ENCODE measurements around the gene LIN54.
"Not testable (repeated sequence)": the region's sequence is repeated elsewhere in the genome, so short reads cannot be mapped to it uniquely, and the experiment has no call there.

LIN54 gene

DNA sequence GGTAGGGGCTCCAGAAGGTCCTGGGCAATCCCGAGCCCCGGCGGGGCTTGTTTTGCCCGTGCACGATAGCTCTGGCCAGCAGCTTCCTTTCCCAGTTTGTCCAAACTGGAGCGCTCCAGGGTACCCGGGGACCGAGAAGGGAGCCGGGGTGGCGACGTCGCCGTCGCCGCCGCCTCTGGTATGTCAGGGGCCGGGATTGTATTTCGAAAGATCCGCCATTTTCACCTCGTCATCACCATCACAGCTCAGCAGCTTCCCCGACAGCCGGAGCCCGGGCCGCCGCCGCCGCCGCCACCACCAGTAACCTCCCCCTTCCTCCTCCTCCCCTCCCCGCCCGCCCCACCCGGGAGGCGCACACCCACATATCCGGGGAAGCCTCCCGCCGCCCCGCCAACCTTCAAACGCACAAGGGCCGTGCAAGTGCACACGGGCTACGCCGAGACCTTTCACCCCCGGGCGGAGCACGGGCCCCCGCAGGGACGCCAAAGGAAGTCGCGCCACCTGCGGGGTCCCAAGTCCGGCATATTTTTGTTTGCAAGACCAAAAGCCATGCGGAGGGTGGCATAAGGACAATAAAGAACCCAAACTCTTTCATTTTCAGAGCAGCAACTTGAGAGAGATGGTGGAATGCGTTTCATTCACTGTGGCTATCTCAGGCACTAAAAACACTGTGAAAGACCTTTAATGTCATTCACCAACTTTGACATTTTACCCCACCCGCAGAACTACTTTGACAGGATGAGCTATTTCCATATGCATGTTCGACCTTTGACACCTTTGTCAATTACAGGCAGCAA is at the start of gene LIN54:
TSS of gene LIN54 (minus strand) at position 302 of the 797 bp plus-strand sequence. CDS start 25,979 bp downstream, outside the sequence.
- peak; percentile 89 to 91 for DNase-seq

DNA sequence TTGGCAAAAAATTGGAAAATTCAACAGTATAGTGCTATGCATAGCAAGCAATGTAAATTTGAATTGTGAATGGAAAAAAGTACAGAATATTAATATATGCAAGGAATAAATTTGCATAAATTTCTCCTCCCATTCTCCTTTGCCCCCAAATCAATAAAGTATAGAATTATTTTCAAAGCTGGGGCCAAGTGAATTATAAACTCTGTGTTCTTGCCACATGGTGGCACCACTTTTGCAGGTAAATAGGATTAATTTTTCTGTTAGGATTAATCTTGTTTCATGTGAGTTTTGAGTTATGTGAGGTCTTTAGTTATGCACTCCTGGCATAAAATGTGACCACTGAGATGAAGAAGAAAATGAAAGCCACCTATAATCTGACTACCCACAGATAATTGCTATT is 44.3 kb upstream of the LIN54 start:
- DNase-seq: peak in 1 of 2 donors; percentile 42

DNA sequence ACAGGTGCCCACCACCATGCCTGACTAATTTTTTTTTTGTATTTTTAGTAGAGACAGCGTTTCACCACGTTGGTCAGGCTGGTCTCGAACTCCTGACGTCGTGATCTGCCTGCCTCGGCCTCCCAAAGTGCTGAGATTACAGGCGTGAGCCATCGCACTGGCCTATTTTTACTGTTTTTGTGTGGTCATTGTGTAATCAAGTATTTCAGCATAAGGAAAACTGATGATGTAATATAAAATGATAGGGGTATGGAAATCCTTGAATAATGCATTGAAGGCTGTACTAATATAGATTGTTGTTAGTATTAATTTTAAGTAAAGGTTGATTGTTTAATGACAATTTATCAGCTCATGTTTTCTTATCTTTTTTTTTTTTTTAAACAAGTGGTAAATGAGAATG is 38.2 kb upstream of the LIN54 start:
- not testable (repeated sequence) for DNase-seq

DNA sequence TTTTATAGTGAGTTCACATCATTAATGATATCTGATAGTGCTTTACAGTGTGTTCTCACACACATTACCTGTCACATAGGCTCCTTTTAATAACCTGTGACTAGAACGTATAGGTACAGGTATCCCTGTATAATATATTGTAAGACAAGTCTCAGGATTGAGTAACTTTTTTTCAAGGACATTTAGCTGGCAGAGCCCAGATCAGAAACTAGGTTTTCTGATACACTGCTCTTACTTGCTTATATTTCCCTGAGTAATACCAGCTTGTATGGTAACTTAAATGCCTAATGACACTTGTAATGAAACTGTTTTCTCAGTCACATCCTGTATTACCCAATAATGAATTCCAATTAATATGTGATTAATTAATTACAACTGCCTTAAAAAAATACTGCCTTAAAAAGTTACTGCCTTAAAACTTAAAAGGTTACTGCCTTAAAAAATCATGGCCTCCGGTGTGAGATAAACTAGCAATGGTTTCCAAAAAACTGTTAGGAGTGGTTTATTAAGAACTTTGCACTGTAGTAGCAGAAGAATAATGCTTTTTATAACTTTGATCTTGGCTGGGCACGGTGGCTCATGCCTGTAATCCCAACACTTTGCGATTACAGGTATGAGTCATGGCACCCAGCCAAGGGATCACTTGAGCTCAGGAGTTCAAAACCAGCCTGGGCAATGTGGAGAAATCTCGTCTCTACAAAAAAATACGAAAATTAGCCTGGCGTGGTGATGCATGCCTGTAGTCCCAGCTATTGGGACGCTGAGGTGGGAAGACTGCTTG is 36.3 kb upstream of the LIN54 start:
- DNase-seq: no peak

DNA sequence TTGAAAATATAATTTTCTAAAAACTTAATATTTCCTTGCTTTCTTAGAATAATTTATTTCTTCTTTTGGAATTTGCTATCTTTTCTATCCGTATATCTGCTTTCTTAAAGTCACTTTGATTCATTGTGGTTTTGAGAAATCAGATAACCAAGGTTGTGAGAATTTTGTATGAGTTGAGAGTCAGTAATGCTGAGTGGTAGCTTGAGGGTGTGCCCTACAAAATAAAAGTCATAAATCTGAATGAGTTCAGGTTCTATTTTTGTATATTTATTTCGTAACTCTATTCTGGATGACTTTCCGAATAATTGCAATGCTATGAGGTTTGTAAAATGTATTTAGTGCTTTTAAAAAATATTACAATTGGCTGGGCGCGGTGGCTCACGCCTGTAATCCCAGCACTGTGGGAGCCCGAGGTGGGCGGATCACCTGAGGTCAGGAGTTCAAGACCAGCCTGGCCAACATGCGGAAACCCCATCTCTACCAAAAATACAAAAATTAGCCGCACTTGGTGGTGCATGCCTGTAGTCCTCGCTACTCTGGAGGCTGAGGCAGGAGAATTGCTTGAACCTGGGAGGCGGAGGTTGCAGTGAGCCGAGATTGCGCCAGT is 33.3 kb upstream of the LIN54 start:
- no peak for DNase-seq

DNA sequence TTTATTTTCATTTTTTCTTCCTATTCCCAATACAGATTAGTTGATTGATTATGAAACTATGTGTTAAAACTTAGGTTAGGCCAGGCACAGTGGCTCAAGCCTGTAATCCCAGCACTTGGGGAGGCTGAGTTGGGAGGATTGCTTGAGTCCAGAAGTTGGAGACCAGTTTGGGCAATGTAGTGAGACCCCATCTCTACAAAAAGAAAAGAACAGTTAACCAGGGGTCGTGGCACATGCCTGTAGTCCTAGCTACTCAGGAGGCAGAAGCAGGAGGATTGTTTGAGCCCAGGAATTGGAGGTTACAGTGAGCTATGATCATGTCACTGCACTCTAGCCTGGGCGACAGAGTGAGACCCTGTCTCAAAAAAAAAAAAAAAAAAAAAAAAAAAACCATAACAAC is 32.5 kb upstream of the LIN54 start:
- DNase-seq: not testable (repeated sequence)

DNA sequence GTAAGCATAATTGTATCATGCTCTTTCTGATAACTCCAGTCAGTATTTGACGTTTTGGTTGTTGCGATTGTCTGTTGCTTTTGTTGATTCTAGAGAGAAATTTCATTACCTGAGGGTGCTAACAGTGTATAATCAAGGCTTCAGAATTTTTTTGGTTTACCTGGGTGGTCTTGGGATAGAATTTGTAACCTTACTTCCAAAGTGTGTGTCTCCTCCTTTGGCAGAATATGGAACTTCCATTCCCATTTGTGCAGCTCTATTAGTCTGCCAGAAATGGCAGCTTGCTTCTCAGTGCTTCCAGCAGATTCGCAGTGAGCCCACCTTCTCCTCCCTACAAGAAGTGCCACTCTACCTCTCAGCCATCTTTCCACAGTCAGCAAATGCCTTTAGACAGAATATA is 29.6 kb upstream of the LIN54 start:
- DNase-seq: no peak

DNA sequence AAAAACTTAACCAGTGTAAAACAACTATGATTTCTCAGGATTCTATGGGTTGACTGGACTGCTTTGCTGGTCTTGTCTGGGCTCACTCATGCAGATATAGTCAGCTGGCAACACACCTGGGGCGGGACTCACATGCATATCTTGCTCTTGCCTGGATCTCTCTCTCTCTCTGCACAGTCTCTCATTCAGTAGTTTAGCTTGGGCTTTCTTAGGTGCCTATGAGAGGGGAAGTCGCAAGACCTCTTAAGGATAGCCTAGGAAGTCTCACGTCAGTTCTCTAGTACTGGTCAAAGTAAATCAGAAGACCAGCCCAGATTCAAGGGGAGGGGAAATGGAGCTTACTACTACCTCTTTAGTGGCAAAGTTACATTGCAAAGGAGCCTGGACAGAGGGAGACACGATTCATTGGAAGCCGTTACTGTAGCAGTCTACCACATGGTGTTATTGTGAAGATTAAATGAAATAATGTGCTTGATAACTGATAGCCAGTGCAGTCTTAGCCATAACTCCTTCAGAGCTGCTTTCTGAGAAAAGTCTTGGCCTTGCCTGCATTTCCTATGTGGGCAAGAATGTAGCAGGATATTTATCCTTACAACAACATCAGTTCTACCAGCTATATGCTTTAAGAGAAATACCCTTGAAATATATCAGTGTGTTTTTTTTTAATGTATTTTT is 26.5 kb upstream of the LIN54 start:
- DNase-seq: no peak

DNA sequence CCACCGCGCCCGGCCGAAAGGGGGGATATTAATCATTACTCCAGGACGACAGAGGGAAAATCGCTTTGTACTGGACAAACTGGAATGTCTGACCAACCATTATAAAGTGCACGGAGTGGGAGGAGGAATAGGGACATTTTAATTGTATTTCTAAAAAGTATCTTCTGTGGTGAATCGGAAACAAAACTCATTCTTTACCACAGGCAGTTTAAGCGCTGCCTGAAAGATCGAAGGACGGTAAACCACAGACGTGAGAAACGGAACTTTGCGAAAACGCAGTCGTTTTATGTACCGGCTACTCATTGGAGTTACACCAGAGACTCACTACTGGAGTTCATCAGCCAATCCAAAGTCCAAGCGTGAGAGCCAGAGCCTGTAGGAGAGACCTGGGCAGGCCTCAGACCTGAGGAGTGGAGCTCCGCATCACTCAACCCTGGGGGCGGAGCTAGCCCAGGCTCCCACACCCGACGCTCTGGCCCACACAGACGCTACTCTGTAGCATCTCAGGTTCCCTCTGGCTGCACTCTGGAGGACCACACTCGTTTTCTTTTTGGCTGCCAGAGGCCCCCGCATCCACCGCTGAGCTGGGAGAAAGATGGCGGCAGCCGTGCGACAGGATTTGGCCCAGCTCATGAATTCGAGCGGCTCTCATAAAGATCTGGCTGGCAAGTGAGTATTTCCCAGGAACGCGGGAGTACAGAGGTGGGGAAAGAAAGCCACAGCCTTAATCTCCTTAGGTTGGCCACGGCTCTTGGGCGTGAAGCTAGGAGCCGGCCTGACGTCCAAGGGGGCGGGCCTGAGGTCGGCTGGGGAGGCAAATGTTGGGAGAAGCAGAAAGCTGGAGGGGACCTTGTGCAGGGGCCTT is 24.2 kb upstream of the LIN54 start, which contains the start of gene COPS4:
TSS of gene COPS4 (plus strand) at position 554 of the 865 bp plus-strand sequence. CDS start at position 596, 42 bp downstream.
- DNase-seq: peak; percentile 98 to 99

DNA sequence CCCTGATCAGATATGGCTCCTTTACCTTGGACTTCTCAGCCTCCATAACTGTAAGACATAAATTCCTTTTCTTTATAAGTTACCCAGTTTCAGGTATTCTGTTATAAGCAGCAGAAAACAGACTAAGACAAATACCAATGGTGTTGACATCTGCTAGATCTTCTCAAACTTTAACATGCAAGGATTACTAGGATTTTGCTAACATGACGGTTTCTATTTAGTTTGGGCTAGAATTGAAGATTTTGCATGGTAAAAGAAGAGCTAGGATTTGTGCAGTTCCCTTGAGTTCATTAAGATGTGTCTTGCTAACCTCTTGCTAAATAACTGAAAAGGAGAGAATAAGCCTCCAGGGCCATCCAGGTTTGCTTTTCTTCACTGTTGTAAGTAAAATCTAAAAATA is 19.1 kb upstream of the LIN54 start:
- DNase-seq: no peak

DNA sequence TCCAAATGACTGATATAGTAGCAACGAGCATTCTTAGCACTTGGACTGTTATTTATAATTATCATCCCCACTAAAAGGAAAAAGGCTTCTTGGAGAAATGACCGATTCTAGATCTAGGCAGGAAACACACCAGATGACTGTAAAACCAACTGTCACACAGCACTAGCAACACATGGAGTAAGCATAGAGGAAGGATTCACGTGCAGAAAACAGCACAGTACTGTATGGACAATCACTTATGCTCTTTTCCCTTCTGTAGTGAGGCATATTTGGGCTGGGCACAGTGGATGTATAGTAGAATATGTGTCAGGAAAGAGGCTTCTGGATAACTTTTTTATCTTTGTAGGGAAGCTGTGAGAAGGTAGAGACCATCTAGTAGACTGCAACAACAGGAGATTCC is 18.4 kb upstream of the LIN54 start:
- DNase-seq: no peak

DNA sequence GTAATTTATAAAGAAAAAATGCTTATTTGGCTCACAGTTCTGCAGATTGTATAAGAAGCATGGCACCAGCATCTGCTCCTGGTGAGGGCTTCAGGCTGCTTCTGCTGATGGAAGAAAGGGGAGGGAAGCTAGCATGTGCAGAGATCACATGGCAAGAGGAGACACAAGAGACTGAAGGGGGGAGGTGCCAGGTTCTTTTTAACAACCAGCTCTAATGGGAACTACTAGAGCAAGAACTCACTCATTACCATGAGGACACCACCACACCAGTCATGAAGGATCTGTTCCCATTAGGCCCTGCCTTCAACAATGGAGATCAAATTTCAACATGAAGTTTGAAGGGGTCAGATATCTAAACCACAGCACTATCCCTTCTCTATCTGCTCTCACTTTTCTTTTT is 14.9 kb upstream of the LIN54 start:
- DNase-seq: no peak

DNA sequence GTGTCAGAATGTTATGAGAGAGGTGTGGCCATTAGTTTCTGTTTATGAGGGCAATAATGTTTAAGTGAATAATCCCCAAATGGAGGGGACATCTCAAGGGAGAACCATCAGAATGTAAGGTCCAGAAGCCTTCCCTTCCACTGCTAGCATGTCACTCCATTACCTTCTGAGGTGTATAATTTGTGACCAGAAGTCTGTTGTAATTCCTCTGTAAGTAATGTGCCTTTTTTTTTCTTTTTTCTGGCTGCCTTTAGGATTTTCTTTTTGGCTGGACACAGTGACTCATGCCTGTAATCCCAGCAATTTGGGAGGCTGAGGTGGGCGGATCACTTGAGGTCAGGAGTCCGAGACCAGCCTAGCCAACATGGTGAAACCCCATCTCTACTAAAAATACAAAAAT is 13.6 kb upstream of the LIN54 start:
- no peak for DNase-seq

DNA sequence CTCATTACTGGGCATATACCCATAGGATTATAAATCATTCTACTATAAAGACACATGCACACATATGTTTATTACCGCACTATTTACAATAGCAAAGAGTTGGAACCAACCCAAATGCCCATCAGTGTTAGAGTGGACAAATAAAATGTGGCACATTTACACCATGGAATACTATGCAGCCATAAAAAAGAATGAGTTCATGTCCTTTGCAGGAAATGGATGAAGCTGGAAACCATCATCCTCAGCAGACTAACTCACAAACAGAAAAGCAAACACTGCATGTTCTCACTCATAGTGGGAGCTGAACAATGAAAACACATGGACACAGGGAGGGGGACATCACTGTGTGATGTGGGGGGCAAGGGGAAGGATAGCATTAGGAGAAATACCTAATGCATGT is 13.0 kb upstream of the LIN54 start:
- DNase-seq: not testable (repeated sequence)

DNA sequence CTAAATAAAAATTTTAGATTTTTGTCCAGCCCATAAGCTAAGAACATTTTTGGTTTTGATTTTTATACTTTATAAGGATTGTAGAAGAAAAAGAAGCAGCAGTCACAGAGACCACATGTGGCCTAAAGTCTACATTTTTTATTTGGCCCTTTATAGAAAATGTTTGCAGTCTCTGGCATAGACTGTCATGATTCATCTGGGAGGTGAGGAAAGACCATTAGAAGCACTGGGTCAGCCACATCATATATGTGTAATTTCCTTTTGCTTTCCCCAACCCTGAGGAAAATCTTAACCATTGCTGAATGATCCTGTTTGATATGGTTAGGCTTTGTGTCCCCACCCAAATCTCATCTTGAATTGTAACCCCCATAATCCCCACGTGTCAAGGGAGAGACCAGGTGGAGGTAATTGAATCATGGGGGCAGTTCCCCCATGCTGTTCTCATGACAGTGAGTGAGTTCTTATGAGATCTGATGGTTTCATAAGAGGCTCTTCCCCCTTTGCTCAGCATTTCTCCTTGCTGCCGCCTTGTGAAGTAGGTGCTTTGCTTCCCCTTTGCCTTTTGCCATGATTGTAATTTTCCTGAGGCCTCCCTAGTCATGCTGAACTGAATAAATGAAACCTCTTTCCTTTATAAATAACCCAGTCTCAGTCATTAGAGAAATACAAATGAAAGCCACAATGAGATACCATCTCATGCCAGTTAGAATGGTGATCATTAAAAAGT is 12.3 kb upstream of the LIN54 start:
- DNase-seq: peak in 1 of 2 donors; percentile 17

DNA sequence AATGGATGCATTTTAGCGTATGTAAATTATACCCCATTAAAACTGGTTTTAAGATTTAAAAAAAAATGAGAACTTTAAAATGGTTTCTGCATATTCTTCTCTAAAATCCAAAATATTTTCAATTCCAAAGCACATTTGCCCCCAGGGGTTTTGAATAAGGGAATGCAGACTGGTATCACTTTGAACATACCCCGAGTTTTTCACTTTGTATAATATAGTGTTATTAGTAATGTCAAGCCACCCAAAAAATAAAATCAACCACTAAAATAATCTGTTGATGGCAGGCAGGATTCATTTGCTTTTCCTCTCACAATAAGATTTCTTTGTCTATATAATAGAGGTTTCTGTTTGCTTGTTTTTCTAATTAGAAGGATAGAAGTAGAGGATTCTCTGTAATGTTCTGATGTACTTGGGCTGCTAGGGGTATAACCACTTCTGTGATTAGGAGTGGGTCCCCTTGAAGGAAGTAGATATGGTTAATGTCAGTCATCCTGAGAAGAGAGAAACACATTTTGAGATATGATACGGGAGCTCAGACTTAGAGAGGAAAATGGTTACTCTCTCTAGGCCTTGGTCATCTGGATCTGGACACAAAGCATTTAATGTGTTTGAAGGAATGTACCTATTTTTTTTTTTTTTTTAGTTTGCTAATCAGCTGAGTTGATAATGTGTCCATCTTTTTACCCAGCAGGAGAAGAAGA is 9.3 kb upstream of the LIN54 start:
- DNase-seq: no peak

DNA sequence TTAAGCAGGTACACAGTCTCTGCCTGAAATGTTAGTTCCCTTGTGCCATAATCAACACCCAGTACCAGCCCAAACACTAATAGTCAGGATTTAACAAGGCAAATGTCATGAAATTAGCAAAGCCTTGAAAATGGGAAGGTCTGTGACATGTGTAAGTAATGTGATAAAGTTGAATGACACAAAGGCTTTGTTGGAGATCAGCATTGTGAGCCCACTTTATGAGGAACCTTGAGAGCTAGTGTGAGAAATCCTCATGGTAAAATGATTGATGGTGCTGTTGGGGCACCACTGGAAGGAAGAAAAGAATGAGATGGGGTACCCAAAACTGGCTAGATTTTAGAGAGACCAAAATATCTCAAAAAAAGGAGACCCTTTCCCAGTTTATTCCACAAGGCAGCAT is 3.3 kb upstream of the LIN54 start:
- DNase-seq: no peak

DNA sequence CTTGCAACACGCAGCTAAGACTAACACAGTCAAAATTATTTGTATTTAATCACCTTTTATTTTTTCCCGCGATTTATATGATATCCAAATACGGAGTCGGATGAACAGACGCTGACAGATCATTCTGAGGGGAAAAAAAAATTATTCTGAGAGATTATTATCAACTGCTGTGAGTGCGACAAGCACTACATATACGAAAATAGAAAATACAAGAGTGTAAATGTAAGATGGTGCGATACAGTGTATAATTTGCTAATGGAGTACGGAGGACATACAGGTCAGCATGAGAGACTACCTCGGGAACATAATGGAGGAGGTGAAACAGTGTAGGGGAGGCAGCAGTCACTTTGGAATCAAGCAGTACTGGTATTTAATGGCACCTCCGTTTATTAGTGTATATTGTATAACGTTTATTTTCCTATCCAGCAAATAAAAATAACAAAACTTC is 2.8 kb upstream of the LIN54 start:
- no peak for DNase-seq

DNA sequence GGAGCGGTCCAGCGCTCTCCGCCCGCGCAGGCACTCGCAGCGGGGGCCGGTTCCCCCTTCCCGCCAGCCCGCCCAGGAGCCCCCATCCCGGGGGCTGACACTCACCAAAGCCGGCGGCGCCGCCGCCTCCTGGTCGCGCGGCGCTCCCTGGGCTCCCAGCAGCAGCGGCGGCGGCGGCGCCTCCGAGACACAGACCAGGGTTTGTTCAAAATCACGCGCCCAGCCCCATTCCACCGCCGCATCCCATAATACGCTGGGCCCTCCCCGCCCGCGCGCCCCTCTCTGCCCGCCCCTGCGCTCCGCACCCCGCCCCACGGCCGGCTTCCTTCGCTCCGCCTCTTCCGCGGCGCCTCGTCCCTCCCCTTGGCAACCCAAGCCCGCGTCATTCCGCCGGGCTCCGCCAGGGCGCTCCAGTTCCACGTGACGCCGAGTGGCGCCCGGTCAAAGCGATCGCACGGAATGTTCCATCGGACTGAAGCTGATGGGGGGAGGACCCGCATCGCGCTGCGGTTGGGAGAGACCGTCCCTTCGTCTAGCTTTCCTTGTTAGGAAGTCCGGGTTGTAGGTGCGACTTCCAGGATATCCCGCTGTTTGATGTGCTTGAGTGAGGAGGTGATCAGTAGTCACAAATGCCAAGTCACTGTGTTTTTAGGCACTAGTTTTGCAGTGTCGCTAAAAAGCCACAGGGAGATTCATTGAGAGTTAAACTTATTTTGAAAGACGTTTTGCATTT is 2.2 kb upstream of the LIN54 start:
- DNase-seq: peak; percentile 96 to 98

DNA sequence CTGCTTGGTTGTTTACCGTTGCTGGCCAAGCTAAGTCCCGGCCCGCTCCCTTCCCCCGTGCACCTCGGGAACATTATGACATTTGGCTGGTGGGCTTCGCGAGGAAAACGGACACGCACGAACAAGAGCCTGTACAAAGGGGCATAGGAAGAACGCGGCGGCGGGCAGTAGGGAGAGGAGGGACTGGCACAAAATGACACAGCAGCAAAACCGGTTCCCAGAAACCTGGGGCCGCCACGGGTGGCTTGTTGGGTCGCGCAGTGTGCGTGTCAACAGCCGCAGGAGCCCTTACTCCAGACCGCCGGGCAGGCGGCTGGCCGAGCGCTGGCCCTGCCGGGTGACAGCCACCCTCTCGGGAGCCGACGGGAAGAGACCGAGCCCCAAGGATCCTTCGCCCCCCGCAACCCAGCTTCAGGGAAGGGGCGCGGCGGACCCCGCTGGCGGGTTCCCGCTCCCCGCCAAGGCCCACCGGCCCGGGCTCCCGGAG is 1.6 kb upstream of the LIN54 start:
- DNase-seq: no peak
